HG03139 (cell line): ENCODE measurements around the gene NAGK.
A peak's percentile ranks its signal among the peaks of the same experiment; 100 is the strongest.
"Not testable (repeated sequence)": the region's sequence is repeated elsewhere in the genome, so short reads cannot be mapped to it uniquely, and the experiment has no call there.

Experiments
- ATAC-seq: cut with Tn5 transposase; IDR thresholded peaks from one replicate; pipeline ENCODE4 v1.9.1; 2021; ENCODE audit not compliant: unreplicated experiment

Gene NAGK

GRCh38 chr2:71067567-71068217 is 756 bp upstream of the NAGK start:
- ATAC-seq, result peak; percentile 1

- ATAC-seq, result no peak
Observed at GRCh38 chr2:71069376-71069775, 928 bp downstream of the NAGK start.

GRCh38 chr2:71070294-71071093 is 2.0 kb downstream of the NAGK start:
- no peak for ATAC-seq

GRCh38 chr2:71071681-71072398 is 3.4 kb downstream of the NAGK start:
- ATAC-seq, result peak; percentile 35

GRCh38 chr2:71072492-71072891 is 4.0 kb downstream of the NAGK start:
- ATAC-seq, result no peak

GRCh38 chr2:71073475-71073874 is 5.0 kb downstream of the NAGK start:
- no peak for ATAC-seq

GRCh38 chr2:71074893-71075395 is 6.5 kb downstream of the NAGK start:
- ATAC-seq, result no peak

- no peak for ATAC-seq
Observed at GRCh38 chr2:71078624-71079023, 10.2 kb downstream of the NAGK start.

- peak; percentile 51 for ATAC-seq
Observed at GRCh38 chr2:71082402-71083252, 14.2 kb downstream of the NAGK start.

GRCh38 chr2:71083297-71083696 is 14.8 kb downstream of the NAGK start:
- ATAC-seq, result not testable (repeated sequence)

GRCh38 chr2:71083752-71084312 is 15.4 kb downstream of the NAGK start:
- not testable (repeated sequence) for ATAC-seq

- ATAC-seq, result not testable (repeated sequence)
Observed at GRCh38 chr2:71085325-71086003, 17.0 kb downstream of the NAGK start.

GRCh38 chr2:71089475-71089874 is 21.0 kb downstream of the NAGK start:
- ATAC-seq, result not testable (repeated sequence)

- not testable (repeated sequence) for ATAC-seq
Observed at GRCh38 chr2:71091808-71092207, 23.4 kb downstream of the NAGK start.

GRCh38 chr2:71092491-71093260 is 24.2 kb downstream of the NAGK start:
- not testable (repeated sequence) for ATAC-seq

GRCh38 chr2:71100195-71100964 is 31.9 kb downstream of the NAGK start:
- no peak for ATAC-seq

GRCh38 chr2:71101656-71102055 is 33.2 kb downstream of the NAGK start:
- ATAC-seq, result no peak

- no peak for ATAC-seq
Observed at GRCh38 chr2:71102981-71103681, 34.7 kb downstream of the NAGK start.
